ENCODE data around the gene TRIM42. TPM values are rescaled to one million over a fixed set of nuclear protein-coding genes. Genes with fewer than 3 reads are reported as not detected.

The TRIM42 gene
- total RNA-seq (2022; extraction: Qiagen RNA extraction), result not detected in 5 replicates

GRCh38 chr3:140677764-140678163 is at the start of gene TRIM42:
TRIM42 (plus strand) TSS chr3:140678064; CDS start chr3:140678230, 166 bp downstream.

All from A549 treated with CORT108297 at 1 μM for 4 hours (cell line).